ENCODE measurements around the gene EPC1.

EPC1 gene

DNA sequence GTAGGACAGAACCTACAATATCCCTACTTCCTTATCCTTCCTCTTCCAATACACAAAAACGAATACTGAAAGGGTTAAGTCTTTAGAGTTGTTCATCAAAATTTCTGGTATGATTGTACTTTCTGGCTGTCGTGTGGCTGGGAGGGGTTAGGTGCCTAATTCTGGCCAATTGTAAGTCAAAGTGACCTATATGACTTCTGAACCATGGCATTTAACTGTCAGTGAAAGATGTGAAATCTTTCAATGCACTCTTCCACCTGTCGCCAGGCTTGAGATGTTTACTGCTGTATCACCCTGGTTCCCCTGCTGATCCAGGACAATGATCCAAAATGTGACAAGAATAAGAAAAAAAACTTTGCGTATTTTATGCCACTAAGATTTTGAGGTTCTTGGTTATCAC is 20.8 kb downstream of the EPC1 start:
- H3K4me3 ChIP-seq (ENCODE audit: low read depth, low read length), result no peak overlapping the region
- TF ChIP-seq, protein P1, sequence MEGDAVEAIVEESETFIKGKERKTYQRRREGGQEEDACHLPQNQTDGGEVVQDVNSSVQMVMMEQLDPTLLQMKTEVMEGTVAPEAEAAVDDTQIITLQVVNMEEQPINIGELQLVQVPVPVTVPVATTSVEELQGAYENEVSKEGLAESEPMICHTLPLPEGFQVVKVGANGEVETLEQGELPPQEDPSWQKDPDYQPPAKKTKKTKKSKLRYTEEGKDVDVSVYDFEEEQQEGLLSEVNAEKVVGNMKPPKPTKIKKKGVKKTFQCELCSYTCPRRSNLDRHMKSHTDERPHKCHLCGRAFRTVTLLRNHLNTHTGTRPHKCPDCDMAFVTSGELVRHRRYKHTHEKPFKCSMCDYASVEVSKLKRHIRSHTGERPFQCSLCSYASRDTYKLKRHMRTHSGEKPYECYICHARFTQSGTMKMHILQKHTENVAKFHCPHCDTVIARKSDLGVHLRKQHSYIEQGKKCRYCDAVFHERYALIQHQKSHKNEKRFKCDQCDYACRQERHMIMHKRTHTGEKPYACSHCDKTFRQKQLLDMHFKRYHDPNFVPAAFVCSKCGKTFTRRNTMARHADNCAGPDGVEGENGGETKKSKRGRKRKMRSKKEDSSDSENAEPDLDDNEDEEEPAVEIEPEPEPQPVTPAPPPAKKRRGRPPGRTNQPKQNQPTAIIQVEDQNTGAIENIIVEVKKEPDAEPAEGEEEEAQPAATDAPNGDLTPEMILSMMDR (IDR thresholded peaks at IDR 0.05; ENCODE audit: borderline replicate concordance, insufficient read depth, low read depth, low read length), result no peak

DNA sequence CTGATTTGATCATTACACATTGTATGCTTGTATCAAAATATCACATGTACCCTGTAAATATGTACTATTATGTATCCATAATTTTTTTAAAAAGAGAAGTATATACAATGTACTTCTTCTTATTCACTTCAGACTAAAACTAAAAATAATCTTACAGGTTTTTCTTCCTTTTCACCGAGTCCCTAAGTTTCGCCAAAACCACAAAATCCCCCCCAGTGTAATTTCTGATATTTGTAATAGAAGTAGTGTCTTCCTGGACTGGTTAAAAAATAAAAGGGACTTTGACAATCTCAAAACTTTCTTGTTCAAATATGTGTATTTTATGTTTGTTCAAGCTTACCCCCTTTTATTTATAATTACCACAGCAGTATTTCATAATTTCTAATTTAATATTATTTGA is 23.9 kb downstream of the EPC1 start:
- H3K4me3 ChIP-seq (ENCODE audit: low read depth, low read length), result no peak overlapping the region
- TF ChIP-seq, protein P1 (IDR thresholded peaks at IDR 0.05; ENCODE audit: borderline replicate concordance, insufficient read depth, low read depth, low read length), result no peak

DNA sequence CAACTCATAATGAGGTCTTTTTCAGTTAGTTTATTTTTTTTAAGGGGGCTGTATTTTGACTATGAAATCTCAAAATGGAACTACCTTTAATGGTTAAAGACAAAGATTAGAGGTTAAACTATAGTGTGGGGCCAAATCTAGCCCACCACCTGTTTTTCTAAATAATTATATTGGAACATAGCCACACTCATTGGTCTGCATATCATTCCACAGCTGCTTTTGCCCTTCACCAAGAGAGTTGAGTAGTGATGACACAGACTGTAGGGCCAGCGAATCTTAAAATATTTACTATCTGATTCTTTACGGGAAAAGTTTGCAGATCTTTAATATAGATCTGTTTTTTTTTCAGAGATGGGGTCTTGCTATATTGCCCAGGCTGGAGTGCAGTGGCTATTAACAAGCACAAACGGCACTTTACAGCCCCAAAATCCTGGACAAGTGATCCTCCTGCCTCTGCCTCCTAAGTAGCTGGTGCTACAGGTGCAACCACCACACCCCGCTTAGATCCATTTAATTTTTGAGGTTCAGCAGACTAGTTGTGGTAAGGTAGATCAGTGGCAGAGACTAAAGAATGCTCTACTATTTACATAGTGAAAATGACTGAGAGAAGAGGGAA is 25.8 kb downstream of the EPC1 start:
- no peak overlapping the region for H3K4me3 ChIP-seq (ENCODE audit: low read depth, low read length)
- TF ChIP-seq, protein P1 (IDR thresholded peaks at IDR 0.05; ENCODE audit: borderline replicate concordance, insufficient read depth, low read depth, low read length), result no peak

DNA sequence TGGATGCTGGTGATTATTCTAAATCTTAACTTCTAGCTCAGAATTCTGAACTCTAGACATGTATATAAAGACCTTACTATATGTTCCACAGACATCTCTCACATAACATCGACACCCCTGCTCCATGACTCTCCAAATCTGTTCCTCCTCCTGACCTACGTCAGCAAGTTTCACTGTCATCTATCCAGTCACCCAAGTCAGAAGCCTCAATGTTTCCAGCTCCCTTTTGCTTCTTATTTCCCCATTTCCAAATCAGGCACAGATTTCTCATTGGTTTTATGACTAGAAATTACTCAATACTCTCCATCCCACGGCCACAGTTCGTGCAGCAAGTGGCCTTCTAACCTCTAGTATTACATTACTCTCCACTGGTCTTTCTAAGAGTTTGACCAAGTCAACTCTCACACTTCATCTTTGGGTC is 28.5 kb downstream of the EPC1 start:
- TF ChIP-seq, protein P1 (IDR thresholded peaks at IDR 0.05; ENCODE audit: borderline replicate concordance, insufficient read depth, low read depth, low read length), result no peak
- H3K4me3 ChIP-seq (ENCODE audit: low read depth, low read length), result no peak overlapping the region

DNA sequence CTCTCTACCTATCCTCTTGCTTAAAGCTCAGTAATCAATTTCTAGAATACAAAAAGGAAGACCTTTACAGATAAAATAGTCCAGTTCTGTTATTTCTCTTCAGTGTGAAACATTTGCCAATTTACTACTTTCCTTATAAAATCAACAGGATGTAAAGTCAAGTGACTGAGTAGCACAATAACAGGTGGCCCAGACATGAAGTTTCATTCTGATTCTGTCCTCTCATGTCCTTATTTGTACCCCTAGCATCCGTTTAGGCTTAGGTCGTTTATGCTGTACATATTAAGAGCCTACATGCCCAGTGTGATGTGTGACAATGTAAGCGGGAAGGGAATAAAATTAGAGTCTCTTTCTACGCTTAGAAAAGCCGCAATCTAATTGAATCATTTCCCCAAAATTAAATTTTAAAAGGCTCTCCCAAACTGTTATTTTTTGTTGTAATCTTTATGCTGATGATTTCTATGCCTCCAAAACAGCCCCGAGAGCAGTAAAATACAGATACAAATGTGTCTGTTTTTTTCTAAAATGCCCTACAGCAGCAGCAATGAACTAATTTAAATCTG is 29.1 kb downstream of the EPC1 start:
- no peak overlapping the region for H3K4me3 ChIP-seq (ENCODE audit: low read depth, low read length)
- TF ChIP-seq, protein P1 (IDR thresholded peaks at IDR 0.05; ENCODE audit: borderline replicate concordance, insufficient read depth, low read depth, low read length), result no peak

DNA sequence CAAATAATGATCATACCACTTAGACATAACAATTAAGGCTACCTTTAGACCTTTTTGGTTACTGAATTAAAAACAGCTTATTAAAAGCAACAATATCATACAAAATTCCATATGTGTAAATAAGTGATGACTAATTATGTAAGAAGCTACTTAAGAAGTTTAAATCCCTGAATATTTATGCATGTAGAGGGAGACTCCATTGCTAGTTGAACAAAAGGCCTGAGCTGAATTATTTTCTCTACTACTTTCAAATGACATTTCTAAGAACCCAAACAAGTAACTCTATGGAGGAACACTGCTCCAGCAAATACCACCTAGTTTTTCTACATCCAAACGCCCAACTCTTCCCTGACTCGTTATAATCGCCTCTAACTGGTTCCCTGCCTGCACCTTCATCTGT is 31.5 kb downstream of the EPC1 start:
- TF ChIP-seq, protein P1 (IDR thresholded peaks at IDR 0.05; ENCODE audit: borderline replicate concordance, insufficient read depth, low read depth, low read length), result no peak
- no peak overlapping the region for H3K4me3 ChIP-seq (ENCODE audit: low read depth, low read length)

DNA sequence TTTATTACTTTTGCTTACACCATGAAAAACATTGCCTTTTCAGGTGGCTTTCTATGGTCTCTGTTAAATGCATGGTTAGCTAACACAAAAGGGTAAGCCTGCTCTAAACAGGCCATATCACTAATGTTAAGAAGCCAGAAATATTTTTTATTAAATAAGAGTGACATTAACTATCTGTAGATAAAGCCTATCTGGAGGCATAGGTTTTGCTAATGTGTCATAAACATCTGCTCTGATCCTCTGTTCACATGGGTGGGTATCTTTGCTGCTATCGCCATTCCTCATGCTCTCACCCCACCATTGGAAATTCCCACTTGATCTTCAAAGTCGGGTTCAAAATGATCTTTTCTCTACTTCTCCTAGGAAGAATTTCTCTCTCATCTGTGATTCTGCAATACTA is 32.4 kb downstream of the EPC1 start:
- TF ChIP-seq, protein P1 (IDR thresholded peaks at IDR 0.05; ENCODE audit: borderline replicate concordance, insufficient read depth, low read depth, low read length), result no peak

More for the DNA sequence above, 32.4 kb downstream of the EPC1 start:
- H3K4me3 ChIP-seq (ENCODE audit: low read depth, low read length), result no peak overlapping the region
